ENCODE results near the gene CELA2B. TPM values are rescaled to one million over a fixed set of nuclear protein-coding genes. Genes with fewer than 3 reads are reported as not detected.

Gene CELA2B
- total and polyA plus RNA-seq, 10 of the 15 experiments (the other 5 are each of a cell fraction or from before 2014, with no cell fraction given): not detected

DNA sequence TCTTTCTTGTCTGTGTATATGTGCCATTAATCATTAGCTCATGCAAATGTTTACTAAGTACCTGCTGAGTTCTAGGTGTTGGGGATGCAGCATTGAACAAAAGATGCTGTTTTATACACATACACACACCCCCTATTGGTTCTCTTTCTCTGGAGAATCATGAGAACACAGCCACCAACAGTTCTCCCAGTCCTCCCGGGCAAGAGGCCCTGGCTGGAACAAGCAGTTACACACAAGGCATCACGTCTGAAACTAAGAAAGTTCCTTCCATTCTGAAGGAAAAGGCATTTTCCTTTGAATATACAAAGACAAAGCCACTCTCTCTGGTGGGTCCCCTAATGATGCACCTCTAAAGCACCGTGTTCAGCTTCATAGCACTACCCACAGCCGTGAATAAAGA is 37.3 kb downstream of the CELA2B start (continued):
- TF ChIP-seq NR2C2 (IDR thresholded peaks at IDR 0.05; ENCODE audit: borderline replicate concordance, control insufficient read depth, insufficient read length, low read depth) (no peak), SMAD5 (IDR thresholded peaks at IDR 0.05; ENCODE audit: low read depth) (no peak), SREBF1 (IDR thresholded peaks at IDR 0.05; ENCODE audit: low read length) (no peak), KDM1A (IDR thresholded peaks at IDR 0.05; ENCODE audit: borderline replicate concordance) (no peak), MTA2 (IDR thresholded peaks at IDR 0.05; ENCODE audit: low read depth) (no peak), YBX1 (IDR thresholded peaks at IDR 0.05) (no peak), NBN (IDR thresholded peaks at IDR 0.05) (no peak), LARP7 (IDR thresholded peaks at IDR 0.05) (no peak)
- TF ChIP-seq, protein P1, sequence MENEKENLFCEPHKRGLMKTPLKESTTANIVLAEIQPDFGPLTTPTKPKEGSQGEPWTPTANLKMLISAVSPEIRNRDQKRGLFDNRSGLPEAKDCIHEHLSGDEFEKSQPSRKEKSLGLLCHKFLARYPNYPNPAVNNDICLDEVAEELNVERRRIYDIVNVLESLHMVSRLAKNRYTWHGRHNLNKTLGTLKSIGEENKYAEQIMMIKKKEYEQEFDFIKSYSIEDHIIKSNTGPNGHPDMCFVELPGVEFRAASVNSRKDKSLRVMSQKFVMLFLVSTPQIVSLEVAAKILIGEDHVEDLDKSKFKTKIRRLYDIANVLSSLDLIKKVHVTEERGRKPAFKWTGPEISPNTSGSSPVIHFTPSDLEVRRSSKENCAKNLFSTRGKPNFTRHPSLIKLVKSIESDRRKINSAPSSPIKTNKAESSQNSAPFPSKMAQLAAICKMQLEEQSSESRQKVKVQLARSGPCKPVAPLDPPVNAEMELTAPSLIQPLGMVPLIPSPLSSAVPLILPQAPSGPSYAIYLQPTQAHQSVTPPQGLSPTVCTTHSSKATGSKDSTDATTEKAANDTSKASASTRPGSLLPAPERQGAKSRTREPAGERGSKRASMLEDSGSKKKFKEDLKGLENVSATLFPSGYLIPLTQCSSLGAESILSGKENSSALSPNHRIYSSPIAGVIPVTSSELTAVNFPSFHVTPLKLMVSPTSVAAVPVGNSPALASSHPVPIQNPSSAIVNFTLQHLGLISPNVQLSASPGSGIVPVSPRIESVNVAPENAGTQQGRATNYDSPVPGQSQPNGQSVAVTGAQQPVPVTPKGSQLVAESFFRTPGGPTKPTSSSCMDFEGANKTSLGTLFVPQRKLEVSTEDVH (IDR thresholded peaks at IDR 0.05; ENCODE audit: low read depth, partially characterized antibody): no peak
- TF ChIP-seq, protein P2, sequence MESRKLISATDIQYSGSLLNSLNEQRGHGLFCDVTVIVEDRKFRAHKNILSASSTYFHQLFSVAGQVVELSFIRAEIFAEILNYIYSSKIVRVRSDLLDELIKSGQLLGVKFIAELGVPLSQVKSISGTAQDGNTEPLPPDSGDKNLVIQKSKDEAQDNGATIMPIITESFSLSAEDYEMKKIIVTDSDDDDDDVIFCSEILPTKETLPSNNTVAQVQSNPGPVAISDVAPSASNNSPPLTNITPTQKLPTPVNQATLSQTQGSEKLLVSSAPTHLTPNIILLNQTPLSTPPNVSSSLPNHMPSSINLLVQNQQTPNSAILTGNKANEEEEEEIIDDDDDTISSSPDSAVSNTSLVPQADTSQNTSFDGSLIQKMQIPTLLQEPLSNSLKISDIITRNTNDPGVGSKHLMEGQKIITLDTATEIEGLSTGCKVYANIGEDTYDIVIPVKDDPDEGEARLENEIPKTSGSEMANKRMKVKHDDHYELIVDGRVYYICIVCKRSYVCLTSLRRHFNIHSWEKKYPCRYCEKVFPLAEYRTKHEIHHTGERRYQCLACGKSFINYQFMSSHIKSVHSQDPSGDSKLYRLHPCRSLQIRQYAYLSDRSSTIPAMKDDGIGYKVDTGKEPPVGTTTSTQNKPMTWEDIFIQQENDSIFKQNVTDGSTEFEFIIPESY (IDR thresholded peaks at IDR 0.05): no peak

DNA sequence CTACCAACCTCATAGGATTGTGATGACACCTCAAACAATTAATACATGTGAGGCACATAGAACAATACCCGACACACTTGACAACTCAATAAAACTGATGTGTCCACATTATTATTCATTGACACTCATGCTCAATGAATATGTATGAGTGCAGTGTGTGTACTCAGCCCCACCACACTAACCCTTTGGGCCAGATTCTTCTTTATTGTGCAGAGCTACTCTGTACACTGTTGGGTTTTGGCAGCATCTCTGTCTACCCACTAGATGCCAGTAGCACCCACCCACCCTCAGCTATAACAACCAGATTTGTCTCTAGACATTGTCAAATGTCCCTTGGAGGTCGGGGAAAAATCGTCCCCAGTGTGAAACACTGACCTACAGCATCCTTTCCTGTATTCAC is 38.0 kb downstream of the CELA2B start:
- H3K79me2 ChIP-seq (ENCODE audit: control insufficient read depth, insufficient read depth, low read length): no peaks in the 10 kb centered on the region
- DNase-seq (ENCODE audit: low read depth, low spot score) (no peak), ATAC-seq (peak; percentile 50), FAIRE-seq (no peak)
- H3K4me3 ChIP-seq: no peak overlapping the region
- H3K27ac ChIP-seq (ENCODE audit: control insufficient read depth, insufficient read depth): no peak overlapping the region
- no peak overlapping the region for H3K4me2 ChIP-seq (ENCODE audit: control insufficient read depth, insufficient read depth)
- WGBS (ENCODE audit: insufficient coverage, insufficient replicate concordance, low lambda C conversion rate, missing lambda C conversion rate): 82% methylated on average over 3 of the region's 3 CpGs
- ChIA-PET RAD21 (ENCODE audit: unreplicated experiment) (no interaction called here), SMC1A (ENCODE audit: uncharacterized antibody, unreplicated experiment) (interaction anchor here (0.7 kb wide), 1 partner anchor 191 kb away, joined by 4 read pairs; no protein-coding TSS in a partner anchor), CTCF (interaction anchor here (1.5 to 2.5 kb wide), 2 partner anchors 12 to 14 kb away, joined by 4 to 8 read pairs; no protein-coding TSS in a partner anchor), POLR2A (no interaction called here)
- no TSS peak for BruUV-seq (replicated peaks)
- no peaks in the 10 kb centered on the region for H3K9me3 ChIP-seq (replicated peaks; ENCODE audit: control insufficient read depth, insufficient read depth, low read length)
- H3K36me3 ChIP-seq (ENCODE audit: control insufficient read depth in 2 of 2, insufficient read depth in 2 of 2, low read length in 1 of 2): no peaks in the 10 kb centered on the region; a peak in 1 of 4 replicates
- no peaks in the 10 kb centered on the region for H3K27me3 ChIP-seq (replicated peaks in 1 of 2; ENCODE audit: control insufficient read depth in 2 of 2, insufficient read depth in 2 of 2, low read length in 1 of 2)
- peaks cover 9% of the 10 kb centered on the region for H3K4me1 ChIP-seq (ENCODE audit: control insufficient read depth, insufficient read depth, low read length)
- intact Hi-C loops (cut with micrococcal nuclease; ENCODE audit: unreplicated experiment) (no loop called here), in situ Hi-C loops (cut with MboI) (no loop called here)
- H2AFZ ChIP-seq (ENCODE audit: control insufficient read depth, low read depth, low read length): no peak overlapping the region
- no peaks in the 10 kb centered on the region for H4K20me1 ChIP-seq (ENCODE audit: control insufficient read depth, insufficient read depth)
- no peak overlapping the region for H3K9ac ChIP-seq (ENCODE audit: control insufficient read depth, insufficient read depth, low read length)
- no peak for TF ChIP-seq POLR2AphosphoS2 (IDR thresholded peaks at IDR 0.05; ENCODE audit: low read depth, low read length)
- TF ChIP-seq SIN3A (IDR thresholded peaks at IDR 0.05; ENCODE audit: low read depth, low read length): no peak
- TF ChIP-seq NFIC (IDR thresholded peaks at IDR 0.05; ENCODE audit: low read depth, low read length): no peak
- TF ChIP-seq, protein P3, sequence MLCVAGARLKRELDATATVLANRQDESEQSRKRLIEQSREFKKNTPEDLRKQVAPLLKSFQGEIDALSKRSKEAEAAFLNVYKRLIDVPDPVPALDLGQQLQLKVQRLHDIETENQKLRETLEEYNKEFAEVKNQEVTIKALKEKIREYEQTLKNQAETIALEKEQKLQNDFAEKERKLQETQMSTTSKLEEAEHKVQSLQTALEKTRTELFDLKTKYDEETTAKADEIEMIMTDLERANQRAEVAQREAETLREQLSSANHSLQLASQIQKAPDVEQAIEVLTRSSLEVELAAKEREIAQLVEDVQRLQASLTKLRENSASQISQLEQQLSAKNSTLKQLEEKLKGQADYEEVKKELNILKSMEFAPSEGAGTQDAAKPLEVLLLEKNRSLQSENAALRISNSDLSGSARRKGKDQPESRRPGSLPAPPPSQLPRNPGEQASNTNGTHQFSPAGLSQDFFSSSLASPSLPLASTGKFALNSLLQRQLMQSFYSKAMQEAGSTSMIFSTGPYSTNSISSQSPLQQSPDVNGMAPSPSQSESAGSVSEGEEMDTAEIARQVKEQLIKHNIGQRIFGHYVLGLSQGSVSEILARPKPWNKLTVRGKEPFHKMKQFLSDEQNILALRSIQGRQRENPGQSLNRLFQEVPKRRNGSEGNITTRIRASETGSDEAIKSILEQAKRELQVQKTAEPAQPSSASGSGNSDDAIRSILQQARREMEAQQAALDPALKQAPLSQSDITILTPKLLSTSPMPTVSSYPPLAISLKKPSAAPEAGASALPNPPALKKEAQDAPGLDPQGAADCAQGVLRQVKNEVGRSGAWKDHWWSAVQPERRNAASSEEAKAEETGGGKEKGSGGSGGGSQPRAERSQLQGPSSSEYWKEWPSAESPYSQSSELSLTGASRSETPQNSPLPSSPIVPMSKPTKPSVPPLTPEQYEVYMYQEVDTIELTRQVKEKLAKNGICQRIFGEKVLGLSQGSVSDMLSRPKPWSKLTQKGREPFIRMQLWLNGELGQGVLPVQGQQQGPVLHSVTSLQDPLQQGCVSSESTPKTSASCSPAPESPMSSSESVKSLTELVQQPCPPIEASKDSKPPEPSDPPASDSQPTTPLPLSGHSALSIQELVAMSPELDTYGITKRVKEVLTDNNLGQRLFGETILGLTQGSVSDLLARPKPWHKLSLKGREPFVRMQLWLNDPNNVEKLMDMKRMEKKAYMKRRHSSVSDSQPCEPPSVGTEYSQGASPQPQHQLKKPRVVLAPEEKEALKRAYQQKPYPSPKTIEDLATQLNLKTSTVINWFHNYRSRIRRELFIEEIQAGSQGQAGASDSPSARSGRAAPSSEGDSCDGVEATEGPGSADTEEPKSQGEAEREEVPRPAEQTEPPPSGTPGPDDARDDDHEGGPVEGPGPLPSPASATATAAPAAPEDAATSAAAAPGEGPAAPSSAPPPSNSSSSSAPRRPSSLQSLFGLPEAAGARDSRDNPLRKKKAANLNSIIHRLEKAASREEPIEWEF (IDR thresholded peaks at IDR 0.05; ENCODE audit: insufficient replicate concordance, low read depth, low read length): no peak
- no peak for TF ChIP-seq CBX5 (IDR thresholded peaks at IDR 0.05; ENCODE audit: low read depth)

Data from GM12878 (cell line).